ENCODE results near the gene CCDC185. TPM values are rescaled to one million over a fixed set of nuclear protein-coding genes. Genes with fewer than 3 reads are reported as not detected.

CCDC185 gene
- total and polyA plus RNA-seq, 10 of the 15 experiments (the other 5 are each of a cell fraction or from before 2014, with no cell fraction given) = not detected

GRCh38 chr1:223344491-223344890 is 48.7 kb upstream of the CCDC185 start:
- Histone ChIP-seq H3K36me3 (ENCODE audit: control insufficient read depth in 2 of 2, insufficient read depth in 2 of 2, low read length in 1 of 2) (no peaks in the 10 kb centered on the region), H4K20me1 (ENCODE audit: control insufficient read depth, insufficient read depth) (no peaks in the 10 kb centered on the region), H3K9me3 (replicated peaks; ENCODE audit: control insufficient read depth, insufficient read depth, low read length) (no peaks in the 10 kb centered on the region), H2AFZ (ENCODE audit: control insufficient read depth, low read depth, low read length) (no peak overlapping the region), H3K27ac (ENCODE audit: control insufficient read depth, insufficient read depth) (no peak overlapping the region), H3K4me1 (ENCODE audit: control insufficient read depth, insufficient read depth, low read length) (no peaks in the 10 kb centered on the region), H3K27me3 (replicated peaks in 1 of 2; ENCODE audit: control insufficient read depth in 2 of 2, insufficient read depth in 2 of 2, low read length in 1 of 2) (no peaks in the 10 kb centered on the region), H3K4me2 (ENCODE audit: control insufficient read depth, insufficient read depth) (no peak overlapping the region), H3K9ac (ENCODE audit: control insufficient read depth, insufficient read depth, low read length) (no peak overlapping the region), H3K79me2 (ENCODE audit: control insufficient read depth, insufficient read depth, low read length) (no peaks in the 10 kb centered on the region), H3K4me3 (no peak overlapping the region)
- TF ChIP-seq E4F1 (IDR thresholded peaks at IDR 0.05; ENCODE audit: borderline replicate concordance, partially characterized antibody) (no peak), ZBED1 (IDR thresholded peaks at IDR 0.05; ENCODE audit: borderline replicate concordance) (no peak), NR2C2 (IDR thresholded peaks at IDR 0.05; ENCODE audit: borderline replicate concordance, control insufficient read depth, insufficient read length, low read depth) (no peak), BCL3 (IDR thresholded peaks at IDR 0.05; ENCODE audit: borderline replicate concordance, insufficient read depth, low read depth, low read length, poor library complexity, severe bottlenecking) (no peak), PAX8 (IDR thresholded peaks at IDR 0.05) (no peak), CEBPZ (IDR thresholded peaks at IDR 0.05; ENCODE audit: low read depth, low read length) (no peak), BMI1 (IDR thresholded peaks at IDR 0.05; ENCODE audit: borderline replicate concordance) (no peak), NFYA (IDR thresholded peaks at IDR 0.05; ENCODE audit: borderline replicate concordance, low read depth, low read length) (no peak), CHD2 (IDR thresholded peaks at IDR 0.05; ENCODE audit: borderline replicate concordance, low read depth, low read length) (no peak), EGR1 (IDR thresholded peaks at IDR 0.05; ENCODE audit: borderline replicate concordance in 1 of 2, low read depth in 2 of 2, low read length in 2 of 2) (no peak), NFYB (IDR thresholded peaks at IDR 0.05; ENCODE audit: insufficient read depth, low read depth, low read length) (no peak), HCFC1 (IDR thresholded peaks at IDR 0.05; ENCODE audit: low read length) (no peak)
- ChIA-PET POLR2A (no interaction called here), RAD21 (ENCODE audit: unreplicated experiment) (interaction anchor here (1.4 to 1.6 kb wide), 2 partner anchors 17 to 19 kb away, joined by 3 to 4 read pairs; partner anchors contain the start of gene SUSD4), CTCF (interaction anchor here (1.1 to 1.5 kb wide), 2 partner anchors 14 to 169 kb away, joined by 3 to 4 read pairs; no protein-coding TSS in a partner anchor), SMC1A (ENCODE audit: uncharacterized antibody, unreplicated experiment) (no interaction called here)
- no peak for ATAC-seq
- in situ Hi-C loops (cut with MboI) (no loop called here), intact Hi-C loops (cut with micrococcal nuclease; ENCODE audit: unreplicated experiment) (no loop called here)
- no peak for FAIRE-seq
- WGBS (ENCODE audit: insufficient coverage, insufficient replicate concordance, low lambda C conversion rate, missing lambda C conversion rate) = 20% methylated on average over 6 of the region's 6 CpGs
- DNase-seq (ENCODE audit: low read depth, low spot score) = no peak
- no TSS peak for BruUV-seq (replicated peaks)
